HEK293 (cell line): ENCODE measurements around the gene ZFP36.

ENCODE experiments used
- FEZF1 ChIP-seq: fragments of 450-650 bp; formaldehyde crosslinking; IDR thresholded peaks from 2 replicates; pipeline ENCODE4 v1.5.1; 2016; ENCODE audit warnings: missing biosample characterization, missing genetic modification characterization
- KLF7 ChIP-seq: fragments of 450-650 bp; formaldehyde crosslinking; IDR thresholded peaks from 2 replicates; pipeline ENCODE4 v1.5.1; 2016; ENCODE audit warnings: missing biosample characterization, missing genetic modification characterization, borderline replicate concordance
- PRDM10 ChIP-seq: fragments of 450-650 bp; formaldehyde crosslinking; IDR thresholded peaks from 2 replicates; pipeline ENCODE4 v1.5.1; 2016; ENCODE audit warnings: missing biosample characterization, missing genetic modification characterization
- REPIN1 ChIP-seq: fragments of 450-650 bp; formaldehyde crosslinking; IDR thresholded peaks from 2 replicates; pipeline ENCODE4 v1.5.1; 2017; ENCODE audit warnings: missing biosample characterization, missing genetic modification characterization, low read depth
- SETDB1 ChIP-seq: IDR thresholded peaks from one replicate; pipeline ENCODE4 v1.6.1; 2017; ENCODE audit warnings: mild to moderate bottlenecking, low read length, moderate library complexity, mixed read lengths; ENCODE audit not compliant: insufficient read length
- ZFP37 ChIP-seq: fragments of 450-650 bp; formaldehyde crosslinking; IDR thresholded peaks from 2 replicates; pipeline ENCODE4 v1.5.1; 2016; ENCODE audit warnings: missing biosample characterization, missing genetic modification characterization
- ZNF10 ChIP-seq: fragments of 450-650 bp; formaldehyde crosslinking; IDR thresholded peaks from 2 replicates; pipeline ENCODE4 v1.5.1; 2017; ENCODE audit warnings: missing biosample characterization, missing genetic modification characterization
- ZNF121 ChIP-seq: fragments of 450-650 bp; formaldehyde crosslinking; IDR thresholded peaks from 2 replicates; pipeline ENCODE4 v1.5.1; 2016; ENCODE audit warnings: missing biosample characterization, missing genetic modification characterization
- ZNF266 ChIP-seq: fragments of 450-650 bp; formaldehyde crosslinking; IDR thresholded peaks from 2 replicates; pipeline ENCODE4 v1.5.1; 2016; ENCODE audit warnings: missing biosample characterization, missing genetic modification characterization, low read depth
- ZNF280C ChIP-seq: fragments of 450-650 bp; formaldehyde crosslinking; IDR thresholded peaks from 2 replicates; pipeline ENCODE4 v1.5.1; 2016; ENCODE audit warnings: missing biosample characterization, missing genetic modification characterization
- ZNF335 ChIP-seq: fragments of 450-650 bp; formaldehyde crosslinking; conservative IDR thresholded peaks from 2 replicates; pipeline ENCODE4 v1.5.1; 2016; ENCODE audit warnings: missing biosample characterization, missing genetic modification characterization
- ZNF394 ChIP-seq: fragments of 450-650 bp; formaldehyde crosslinking; IDR thresholded peaks from 2 replicates; pipeline ENCODE4 v1.5.1; 2016; ENCODE audit warnings: missing biosample characterization, missing genetic modification characterization, mild to moderate bottlenecking, moderate library complexity, borderline replicate concordance
- ZNF416 ChIP-seq: fragments of 450-650 bp; formaldehyde crosslinking; IDR thresholded peaks from 2 replicates; pipeline ENCODE4 v1.5.1; 2016; ENCODE audit warnings: missing biosample characterization, missing genetic modification characterization
- ZNF549 ChIP-seq: fragments of 450-650 bp; IDR thresholded peaks from 2 replicates; pipeline ENCODE4 v1.5.1; 2018; ENCODE audit warnings: missing biosample characterization, missing genetic modification characterization, mild to moderate bottlenecking, inconsistent platforms, moderate library complexity
- ZNF670 ChIP-seq: fragments of 450-650 bp; formaldehyde crosslinking; IDR thresholded peaks from 2 replicates; pipeline ENCODE4 v1.5.1; 2016; ENCODE audit warnings: missing biosample characterization, missing genetic modification characterization, low read depth
- ZNF677 ChIP-seq: fragments of 450-650 bp; IDR thresholded peaks from 2 replicates; pipeline ENCODE4 v1.5.0; 2018; ENCODE audit warnings: missing biosample characterization, mild to moderate bottlenecking, missing genetic modification characterization, moderate library complexity
- TF ChIP-seq, protein P1 (sequence below): fragments of 450-650 bp; formaldehyde crosslinking; IDR thresholded peaks from 2 replicates; pipeline ENCODE4 v1.5.1; 2017; ENCODE audit warnings: missing biosample characterization, missing genetic modification characterization

ZFP36 gene

GRCh38 chr19:39408392-39409207, 2.0 kb downstream of the ZFP36 start (continued):
- TF ChIP-seq PRDM10 (peak; percentile 78), SETDB1 (no peak), ZNF416 (tag by site-specific recombination) (no peak), ZNF677 (no peak), FEZF1 (tag by site-specific recombination) (peak; percentile 19; the same call in 1 of the 2 replicates), ZNF10 (tag by site-specific recombination) (peak; percentile 21; the same call in 1 of the 2 replicates), ZNF549 (tag by site-specific recombination) (no peak), REPIN1 (tag by site-specific recombination) (no peak), KLF7 (tag by site-specific recombination) (peak; percentile 21; the same call in 1 of the 2 replicates), ZNF670 (tag by site-specific recombination) (no peak), ZNF266 (tag by site-specific recombination) (no peak), ZNF121 (tag by site-specific recombination) (no peak), ZNF335 (tag by site-specific recombination) (no peak), ZNF280C (tag by site-specific recombination) (no peak), ZNF394 (tag by site-specific recombination) (no peak), ZFP37 (no peak)
- TF ChIP-seq, protein P1, sequence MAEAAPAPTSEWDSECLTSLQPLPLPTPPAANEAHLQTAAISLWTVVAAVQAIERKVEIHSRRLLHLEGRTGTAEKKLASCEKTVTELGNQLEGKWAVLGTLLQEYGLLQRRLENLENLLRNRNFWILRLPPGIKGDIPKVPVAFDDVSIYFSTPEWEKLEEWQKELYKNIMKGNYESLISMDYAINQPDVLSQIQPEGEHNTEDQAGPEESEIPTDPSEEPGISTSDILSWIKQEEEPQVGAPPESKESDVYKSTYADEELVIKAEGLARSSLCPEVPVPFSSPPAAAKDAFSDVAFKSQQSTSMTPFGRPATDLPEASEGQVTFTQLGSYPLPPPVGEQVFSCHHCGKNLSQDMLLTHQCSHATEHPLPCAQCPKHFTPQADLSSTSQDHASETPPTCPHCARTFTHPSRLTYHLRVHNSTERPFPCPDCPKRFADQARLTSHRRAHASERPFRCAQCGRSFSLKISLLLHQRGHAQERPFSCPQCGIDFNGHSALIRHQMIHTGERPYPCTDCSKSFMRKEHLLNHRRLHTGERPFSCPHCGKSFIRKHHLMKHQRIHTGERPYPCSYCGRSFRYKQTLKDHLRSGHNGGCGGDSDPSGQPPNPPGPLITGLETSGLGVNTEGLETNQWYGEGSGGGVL: peak; percentile 94
